OCI-LY1 (cell line): Measurements from ENCODE around the gene SGPL1.

Experiments used
- EZH2 ChIP-seq: fragments of 200-600 bp; sonication (generic), shearing (Covaris generic); IDR thresholded peaks from 2 replicates; pipeline ENCODE4 v1.8.0; 2017; ENCODE audit warnings: borderline replicate concordance, mixed run types, mild to moderate bottlenecking, antibody characterized with exemption, low read length, moderate library complexity, mixed read lengths
- TF ChIP-seq, protein P1 (sequence below): fragments of 200-600 bp; sonication (generic), shearing (Covaris generic); IDR thresholded peaks from 2 replicates; pipeline ENCODE4 v1.5.1; 2017; ENCODE audit warnings: mild to moderate bottlenecking, antibody characterized with exemption, low read length, moderate library complexity, mixed read lengths

DNA sequence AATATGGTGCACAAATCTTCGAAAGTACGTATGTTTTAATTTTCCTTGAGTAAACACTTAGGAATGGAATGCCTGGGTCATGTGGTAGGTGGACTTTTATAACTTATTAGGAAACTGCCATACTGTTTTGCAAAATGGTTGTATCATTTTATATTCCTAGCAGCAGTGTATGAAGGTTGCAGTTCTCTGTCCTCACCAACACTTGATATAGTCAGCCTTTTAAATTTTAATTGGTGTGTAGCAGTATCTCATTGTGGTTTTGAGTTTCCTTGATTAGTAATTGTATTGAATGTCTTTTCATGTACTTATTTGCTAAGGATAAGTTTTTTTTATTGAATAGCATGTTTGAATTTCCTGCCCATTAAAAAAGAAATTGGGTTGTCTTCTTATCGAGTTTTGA is 73.5 kb downstream of the SGPL1 start:
- TF ChIP-seq, protein P1, sequence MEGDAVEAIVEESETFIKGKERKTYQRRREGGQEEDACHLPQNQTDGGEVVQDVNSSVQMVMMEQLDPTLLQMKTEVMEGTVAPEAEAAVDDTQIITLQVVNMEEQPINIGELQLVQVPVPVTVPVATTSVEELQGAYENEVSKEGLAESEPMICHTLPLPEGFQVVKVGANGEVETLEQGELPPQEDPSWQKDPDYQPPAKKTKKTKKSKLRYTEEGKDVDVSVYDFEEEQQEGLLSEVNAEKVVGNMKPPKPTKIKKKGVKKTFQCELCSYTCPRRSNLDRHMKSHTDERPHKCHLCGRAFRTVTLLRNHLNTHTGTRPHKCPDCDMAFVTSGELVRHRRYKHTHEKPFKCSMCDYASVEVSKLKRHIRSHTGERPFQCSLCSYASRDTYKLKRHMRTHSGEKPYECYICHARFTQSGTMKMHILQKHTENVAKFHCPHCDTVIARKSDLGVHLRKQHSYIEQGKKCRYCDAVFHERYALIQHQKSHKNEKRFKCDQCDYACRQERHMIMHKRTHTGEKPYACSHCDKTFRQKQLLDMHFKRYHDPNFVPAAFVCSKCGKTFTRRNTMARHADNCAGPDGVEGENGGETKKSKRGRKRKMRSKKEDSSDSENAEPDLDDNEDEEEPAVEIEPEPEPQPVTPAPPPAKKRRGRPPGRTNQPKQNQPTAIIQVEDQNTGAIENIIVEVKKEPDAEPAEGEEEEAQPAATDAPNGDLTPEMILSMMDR = no peak
- no peak for TF ChIP-seq EZH2
